T47D (cell line): ENCODE data around the gene MRPL17.
A peak's percentile ranks its signal among the peaks of the same experiment; 100 is the strongest.

Experiments used
- DNase-seq, 2 experiments: peaks; one replicate each; pipeline versions ENCODE4 v3.0.0 to v3.0.0-alpha.2; 2011 to 2012; ENCODE audit warnings: low read depth in 1 of 2, low spot score in 1 of 2
- JUND ChIP-seq: IDR thresholded peaks from 2 replicates; pipeline ENCODE4 v1.6.1; 2012; ENCODE audit warnings: low read depth
- in situ Hi-C: cut with HindIII; loops from 2 replicates; pipeline ENCODE4 v1.10.0; 2016; ENCODE audit warnings: low sequenced_read_pairs, low pct_unique_long_range_greater_than_20kb

MRPL17 gene

DNA sequence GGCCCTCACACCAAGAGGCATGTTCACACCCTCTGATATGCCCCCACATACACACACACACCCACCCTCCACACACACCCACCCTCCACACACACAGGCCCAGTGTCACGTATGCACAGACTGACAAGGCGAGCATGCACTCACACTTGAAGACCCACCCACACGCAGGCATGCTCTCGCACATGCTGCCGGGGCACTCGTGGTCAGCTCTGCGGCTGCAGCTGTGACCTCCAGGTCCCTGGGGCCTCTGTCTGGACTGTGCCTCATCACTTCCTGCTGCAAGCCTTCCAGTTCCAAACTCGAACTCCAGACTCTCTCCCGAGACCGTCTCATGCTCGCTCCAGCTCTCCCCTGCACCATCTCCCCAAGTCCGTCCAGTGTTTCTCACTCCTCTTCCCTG is 37.1 kb downstream of the MRPL17 start:
- no peak for TF ChIP-seq JUND
- no peak for DNase-seq
- in situ Hi-C loops = no loop called here

DNA sequence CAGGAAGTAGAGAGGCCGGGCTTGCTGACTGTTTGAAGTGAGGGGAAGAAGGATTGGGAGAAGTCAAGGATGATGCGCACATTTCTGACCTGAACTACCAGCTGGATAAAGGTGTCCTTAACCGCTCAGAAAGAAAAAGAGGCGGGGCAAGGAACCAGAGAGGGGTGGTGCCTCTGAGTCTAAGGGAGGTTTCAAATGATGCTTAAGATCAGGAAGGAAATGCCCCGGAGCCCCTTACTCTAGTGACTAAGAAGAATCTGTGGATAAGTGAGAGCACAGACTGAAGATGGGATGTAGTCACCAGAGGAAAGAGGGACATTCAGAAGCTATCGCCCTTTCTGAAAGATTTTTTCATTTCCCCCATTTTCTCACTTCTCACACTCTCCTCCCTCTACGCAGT is 40.2 kb downstream of the MRPL17 start:
- no peak for TF ChIP-seq JUND
- DNase-seq = no peak
- in situ Hi-C loops = no loop called here

DNA sequence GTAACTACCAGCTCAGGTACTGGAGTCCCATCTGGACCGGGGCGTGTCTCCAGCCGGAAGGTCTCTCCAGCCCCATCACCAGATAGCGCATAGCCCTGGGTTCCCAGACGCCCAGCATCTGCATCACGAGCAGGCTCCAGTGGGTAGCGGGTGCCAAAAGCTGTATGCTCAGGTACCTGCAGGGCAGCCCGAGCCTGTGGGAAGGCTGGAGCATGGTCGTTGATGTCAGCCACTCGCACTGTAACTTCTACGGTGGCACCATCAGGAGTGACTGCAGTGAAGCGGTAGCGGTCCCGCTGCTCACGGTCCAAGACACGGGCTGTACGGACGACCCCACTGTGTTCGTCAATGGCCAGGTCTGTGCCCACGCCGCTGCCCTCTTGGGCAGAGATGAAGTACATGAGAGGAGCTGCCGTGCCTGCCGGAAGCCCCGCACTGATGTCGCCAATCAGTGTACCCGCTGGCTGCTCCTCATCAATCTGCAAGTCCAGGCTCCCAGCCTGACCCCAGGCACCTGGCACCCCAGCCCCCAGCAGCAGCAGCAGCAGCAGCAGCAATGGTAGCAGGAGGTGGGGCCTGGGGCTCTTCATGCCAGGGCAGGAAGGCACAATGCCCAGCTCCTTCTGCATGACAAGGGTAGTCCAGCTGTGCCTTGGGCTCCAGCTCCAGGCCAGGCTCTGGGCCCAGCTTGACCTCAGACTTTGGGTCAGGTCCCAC is 42.0 kb downstream of the MRPL17 start:
- TF ChIP-seq JUND = no peak
- no peak for DNase-seq
- in situ Hi-C loops = no loop called here

DNA sequence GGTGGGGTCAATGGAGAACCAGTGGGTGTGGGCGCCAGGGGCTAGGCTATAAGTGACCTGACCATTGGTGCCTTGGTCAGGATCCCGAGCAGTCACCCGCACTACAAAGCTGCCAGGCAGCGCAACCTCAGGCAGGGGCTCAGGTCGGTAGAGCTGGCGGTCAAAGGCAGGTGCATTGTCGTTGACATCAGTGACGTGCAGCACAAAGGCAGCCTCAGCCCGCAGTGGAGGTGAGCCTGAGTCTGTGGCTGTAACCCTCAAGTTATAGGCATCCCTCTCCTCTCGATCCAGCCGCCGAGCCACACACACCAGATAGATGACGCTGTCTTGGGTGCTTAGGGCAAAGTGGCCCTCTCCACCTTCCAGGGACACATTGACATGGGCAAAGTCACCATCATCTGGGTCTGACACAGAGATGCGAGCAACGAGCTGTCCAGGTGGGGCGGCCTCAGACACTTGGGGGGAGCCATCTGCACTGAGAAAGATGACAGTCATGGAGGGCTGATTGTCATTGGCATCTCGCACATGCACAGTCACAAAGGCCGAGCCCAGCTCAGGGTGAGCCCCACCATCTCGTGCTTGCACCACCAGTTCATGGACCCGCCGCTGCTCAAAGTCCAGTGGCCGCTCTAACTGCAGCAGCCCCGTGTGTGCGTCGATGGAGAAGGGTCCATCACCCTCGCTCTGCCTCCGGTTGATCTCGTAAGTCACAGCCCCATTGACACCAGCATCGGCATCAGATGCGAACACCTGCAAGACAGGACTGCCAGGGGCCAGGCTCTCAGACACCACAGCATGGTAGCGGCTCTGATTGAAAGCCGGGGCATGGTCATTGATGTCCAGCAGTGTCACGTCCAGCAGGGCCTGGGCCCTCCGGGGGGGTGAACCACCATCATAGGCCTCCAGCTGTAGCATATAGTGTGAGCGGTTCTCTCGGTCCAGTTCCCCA is 42.8 kb downstream of the MRPL17 start:
- in situ Hi-C loops = no loop called here
- no peak for TF ChIP-seq JUND

DNA sequence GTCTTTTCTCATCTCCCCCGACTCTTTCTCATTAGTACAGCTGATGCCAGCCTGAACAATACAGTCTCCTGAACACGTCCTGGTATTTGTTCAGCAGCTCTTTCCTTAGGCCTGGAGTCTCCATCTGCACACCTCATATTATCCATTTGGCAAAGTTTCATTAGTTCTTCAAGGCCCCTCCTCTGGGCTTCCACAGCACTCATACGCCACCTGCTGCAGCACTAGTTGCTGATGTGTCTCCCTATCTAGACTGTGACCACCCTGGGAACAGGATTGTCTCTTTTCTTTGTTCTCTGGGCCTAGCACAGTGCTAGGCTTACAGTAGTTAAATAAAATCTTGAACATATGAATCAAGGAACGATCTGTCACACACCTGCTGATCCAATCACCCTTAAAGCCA is 44.7 kb downstream of the MRPL17 start:
- in situ Hi-C loops = no loop called here
- no peak for TF ChIP-seq JUND
- DNase-seq = peak in 1 of 2 experiments; percentile 5

More for the DNA sequence above, 42.8 kb downstream of the MRPL17 start:
- no peak for DNase-seq

DNA sequence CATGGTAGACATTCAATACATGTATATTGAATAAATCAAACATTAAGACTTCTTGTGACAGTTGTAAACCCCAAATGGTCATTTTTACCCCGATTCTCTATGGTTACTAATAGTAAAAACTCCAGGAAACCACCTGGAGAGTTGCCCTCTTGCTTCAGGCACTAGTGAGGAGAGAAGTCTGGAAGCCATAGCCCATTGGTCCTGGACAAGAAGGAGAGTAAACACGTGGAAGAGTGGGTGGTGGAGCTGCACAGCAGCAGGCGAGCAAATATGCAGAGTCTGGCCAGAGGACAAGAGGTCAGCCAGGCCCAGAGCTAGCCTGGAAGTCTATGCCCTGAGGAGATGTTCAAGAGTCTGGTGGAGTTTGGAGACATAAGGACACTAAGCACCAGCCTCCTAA is 45.3 kb downstream of the MRPL17 start:
- no peak for TF ChIP-seq JUND
- DNase-seq = peak; percentile 38 to 47
- in situ Hi-C loops = no loop called here

DNA sequence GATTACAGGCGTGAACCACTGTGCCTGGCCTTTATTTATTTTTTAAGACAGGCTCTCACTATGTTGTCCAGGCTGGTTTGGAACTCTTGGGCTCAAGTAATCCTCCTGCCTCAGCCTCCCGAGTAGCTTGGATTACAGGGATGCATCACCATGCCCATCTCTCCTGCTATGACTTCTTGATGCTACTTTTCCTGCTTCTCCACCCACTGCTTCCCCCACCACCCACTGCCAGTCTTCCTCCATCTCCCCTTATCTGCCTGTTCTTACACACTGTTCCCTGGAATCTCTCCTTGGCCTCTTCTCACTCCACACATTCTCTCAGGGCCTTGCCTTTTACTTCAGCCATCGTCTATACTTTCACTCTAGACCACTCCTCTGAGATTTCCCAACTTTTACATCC is 46.7 kb downstream of the MRPL17 start:
- in situ Hi-C loops = no loop called here
- no peak for DNase-seq
- no peak for TF ChIP-seq JUND

DNA sequence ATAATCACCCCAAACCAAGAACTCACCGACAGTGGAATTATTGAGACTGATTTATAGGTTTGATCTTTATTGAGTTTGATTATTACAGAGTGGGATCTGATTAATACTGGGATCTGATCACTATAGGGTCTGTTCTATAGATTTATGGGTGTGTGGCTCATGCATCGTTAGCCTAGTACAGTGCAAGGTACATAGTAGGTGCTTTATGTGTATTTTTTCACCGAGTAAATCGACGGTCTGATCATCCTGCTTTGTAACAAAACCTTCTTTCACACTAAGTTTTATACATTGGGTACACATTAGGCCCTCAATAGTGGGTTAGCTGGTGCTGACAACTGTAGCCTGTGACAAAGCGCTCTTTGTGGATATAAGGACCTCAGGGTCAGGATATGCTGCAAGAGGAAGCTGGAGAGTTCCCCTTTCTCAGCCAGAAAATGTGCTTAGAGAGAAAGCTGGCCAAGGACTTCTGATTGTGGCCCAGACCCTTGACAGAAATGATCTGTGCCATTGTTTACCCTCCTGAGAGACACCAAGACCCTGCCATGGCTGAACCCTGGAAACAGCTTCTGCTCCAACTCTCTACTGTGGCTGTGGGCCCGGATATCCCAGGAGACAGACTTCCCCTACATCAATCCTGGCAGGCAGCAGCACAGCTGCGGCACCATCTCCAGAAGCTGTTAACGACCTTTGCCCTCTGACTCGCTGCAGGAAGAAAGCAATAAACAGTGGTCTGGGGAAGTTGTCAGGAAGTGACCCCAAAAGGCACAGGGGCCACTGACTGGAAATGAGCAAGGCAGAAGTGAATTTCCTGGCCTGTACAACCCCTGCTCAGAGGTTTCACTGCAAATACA is 47.8 kb downstream of the MRPL17 start:
- no peak for TF ChIP-seq JUND
- DNase-seq = no peak
- in situ Hi-C loops = no loop called here

DNA sequence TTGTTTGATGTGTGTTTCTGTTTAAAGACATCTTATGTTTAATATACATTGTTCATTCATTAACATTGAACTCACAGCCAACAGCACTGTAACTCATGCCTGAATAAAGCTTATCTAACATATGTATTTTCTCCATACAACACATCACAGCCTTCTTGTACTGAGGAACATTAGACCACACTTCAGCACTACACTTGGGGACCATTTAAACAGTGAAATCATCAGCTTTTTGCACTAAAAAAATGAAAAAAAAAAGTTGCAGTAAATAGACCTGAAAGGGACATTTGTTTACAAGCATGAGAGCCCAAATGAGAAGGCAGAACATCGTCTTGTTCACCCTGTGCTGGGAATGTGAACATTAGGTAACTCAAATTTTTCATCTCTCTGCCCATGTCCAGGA is 48.6 kb downstream of the MRPL17 start:
- in situ Hi-C loops = no loop called here
- no peak for TF ChIP-seq JUND
- no peak for DNase-seq

DNA sequence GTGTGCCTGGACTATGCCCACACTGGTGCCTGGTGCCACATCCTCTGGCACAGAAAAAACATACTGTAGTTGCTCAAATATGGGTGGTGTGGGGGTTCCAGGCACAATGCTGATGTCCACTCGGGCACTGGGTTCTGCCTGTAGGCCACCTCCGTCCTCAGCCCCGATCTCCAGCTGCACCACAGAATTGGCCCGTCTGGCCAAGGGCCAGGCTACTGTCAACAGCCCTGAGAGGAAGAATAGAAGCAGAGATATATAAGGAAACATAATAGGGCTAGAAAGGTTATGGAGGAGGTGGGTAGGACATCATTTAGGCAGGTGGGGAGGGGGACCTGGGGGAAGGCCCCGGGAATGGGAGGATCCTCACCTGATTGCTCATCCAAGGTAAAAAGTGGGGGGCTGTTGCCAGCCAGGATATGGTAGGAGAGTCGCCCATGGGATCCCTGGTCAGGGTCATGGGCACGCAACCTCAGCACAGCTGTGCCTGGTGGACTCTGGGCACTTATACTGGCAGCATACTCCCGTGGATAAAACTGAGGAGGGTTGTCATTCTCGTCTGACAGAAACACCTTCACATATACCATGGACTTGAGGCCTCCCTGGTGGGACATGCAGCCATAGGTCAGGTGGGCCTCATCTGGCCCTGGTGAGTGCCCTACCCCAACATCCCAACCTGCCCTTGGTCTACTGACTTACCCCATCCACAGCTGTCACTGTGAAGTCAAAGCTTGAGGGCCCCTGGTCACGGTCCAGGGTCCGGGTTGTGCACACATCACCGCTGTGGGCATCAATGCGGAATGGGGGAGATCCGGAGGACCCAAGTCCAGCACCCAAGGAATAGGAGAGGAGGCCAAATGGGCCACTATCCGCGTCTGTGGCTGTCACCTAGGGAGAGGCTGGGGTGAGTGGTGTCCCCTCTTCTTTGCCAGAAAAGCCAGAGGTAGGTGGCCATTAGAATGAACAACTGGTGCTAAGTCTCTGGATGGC is 49.4 kb downstream of the MRPL17 start:
- no peak for TF ChIP-seq JUND
- in situ Hi-C loops = no loop called here
- no peak for DNase-seq
